ENCODE data around the gene EVL.

EVL gene

GRCh38 chr14:100047600-100047999, 17.6 kb upstream of the EVL start:
- no peaks in the 10 kb centered on the region for H3K27me3 ChIP-seq (ENCODE audit: insufficient read depth, poor library complexity, severe bottlenecking)
- no peak overlapping the region for H3K27ac ChIP-seq (replicated peaks)
- TF ChIP-seq SPI1 (IDR thresholded peaks at IDR 0.05; ENCODE audit: borderline replicate concordance, low read depth), result no peak
- TF ChIP-seq GABPA (IDR thresholded peaks at IDR 0.05; ENCODE audit: low read depth), result no peak
- TF ChIP-seq POLR2AphosphoS5 (IDR thresholded peaks at IDR 0.05; ENCODE audit: low read depth), result no peak
- TF ChIP-seq REST (IDR thresholded peaks at IDR 0.05; ENCODE audit: insufficient replicate concordance, low read depth), result no peak
- TF ChIP-seq CTCF (IDR thresholded peaks at IDR 0.05; ENCODE audit: insufficient read depth, low read length), result no peak
- no peak for DNase-seq (ENCODE audit: low read depth in 1 of 2, low spot score in 1 of 2)
- H3K4me3 ChIP-seq (replicated peaks; ENCODE audit: insufficient read depth, low read length), result no peak overlapping the region

GRCh38 chr14:100048786-100049185, 16.4 kb upstream of the EVL start:
- no peak for DNase-seq (ENCODE audit: low read depth in 1 of 2, low spot score in 1 of 2)
- TF ChIP-seq REST (IDR thresholded peaks at IDR 0.05; ENCODE audit: insufficient replicate concordance, low read depth), result no peak
- TF ChIP-seq POLR2AphosphoS5 (IDR thresholded peaks at IDR 0.05; ENCODE audit: low read depth), result no peak
- no peak for TF ChIP-seq SPI1 (IDR thresholded peaks at IDR 0.05; ENCODE audit: borderline replicate concordance, low read depth)
- TF ChIP-seq CTCF (IDR thresholded peaks at IDR 0.05; ENCODE audit: insufficient read depth, low read length), result no peak
- TF ChIP-seq GABPA (IDR thresholded peaks at IDR 0.05; ENCODE audit: low read depth), result no peak
- Histone ChIP-seq H3K4me3 (replicated peaks; ENCODE audit: insufficient read depth, low read length) (no peak overlapping the region), H3K27me3 (ENCODE audit: insufficient read depth, poor library complexity, severe bottlenecking) (no peaks in the 10 kb centered on the region), H3K27ac (replicated peaks) (no peak overlapping the region)

GRCh38 chr14:100049220-100049619, 16.0 kb upstream of the EVL start:
- no peak overlapping the region for H3K27ac ChIP-seq (replicated peaks)
- no peaks in the 10 kb centered on the region for H3K27me3 ChIP-seq (ENCODE audit: insufficient read depth, poor library complexity, severe bottlenecking)
- no peak for TF ChIP-seq POLR2AphosphoS5 (IDR thresholded peaks at IDR 0.05; ENCODE audit: low read depth)
- no peak for TF ChIP-seq REST (IDR thresholded peaks at IDR 0.05; ENCODE audit: insufficient replicate concordance, low read depth)
- TF ChIP-seq GABPA (IDR thresholded peaks at IDR 0.05; ENCODE audit: low read depth), result no peak
- no peak for TF ChIP-seq CTCF (IDR thresholded peaks at IDR 0.05; ENCODE audit: insufficient read depth, low read length)
- TF ChIP-seq SPI1 (IDR thresholded peaks at IDR 0.05; ENCODE audit: borderline replicate concordance, low read depth), result no peak
- no peak overlapping the region for H3K4me3 ChIP-seq (replicated peaks; ENCODE audit: insufficient read depth, low read length)
- no peak for DNase-seq (ENCODE audit: low read depth in 1 of 2, low spot score in 1 of 2)

Measured in HL-60 (cell line).